NCI-H2107 treated with DMSO at 0.1 percent for 48 hours (cell line): Measurements from ENCODE around the gene RPTOR.
"Not testable (repeated sequence)": the region's sequence is repeated elsewhere in the genome, so short reads cannot be mapped to it uniquely, and the experiment has no call there.

Source experiments
- DNase-seq: peaks from one replicate; lab custom pipeline; 2025; ENCODE audit not compliant: unreplicated experiment; lab: John Stamatoyannopoulos, UW

RPTOR gene

GRCh38 chr17:80687839-80688238 is 143.2 kb downstream of the RPTOR start:
- no peak for DNase-seq

- DNase-seq: no peak
These were observed 144.5 kb downstream of the RPTOR start for GRCh38 chr17:80689129-80689619.

- no peak for DNase-seq
These were observed 147.1 kb downstream of the RPTOR start for GRCh38 chr17:80691784-80692183.

DNA sequence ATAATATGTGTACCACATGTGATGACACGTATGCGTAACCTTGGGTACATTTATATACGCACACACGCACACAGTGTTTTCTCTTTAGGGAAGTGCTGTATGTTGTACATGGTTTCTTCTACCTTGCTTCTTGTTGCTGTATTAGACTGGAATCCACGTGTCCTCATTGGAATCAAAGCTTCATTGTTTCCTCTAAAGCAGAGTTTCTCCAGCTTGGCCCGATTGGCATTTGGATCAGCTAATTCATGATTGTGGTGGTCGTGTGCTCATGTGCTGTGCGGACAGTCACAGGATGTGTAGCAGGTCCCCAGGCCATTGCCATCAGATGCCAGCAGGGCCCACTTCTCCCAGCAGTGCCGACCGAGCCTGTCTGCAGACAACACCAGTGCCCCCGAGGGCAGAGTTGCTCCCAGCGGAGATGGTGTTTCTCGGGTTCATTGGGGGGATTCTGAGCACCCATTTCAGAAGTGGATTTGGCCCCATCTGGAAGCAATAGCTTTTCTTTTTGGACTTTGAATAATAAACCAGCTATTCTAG is 148.4 kb downstream of the RPTOR start:
- DNase-seq: no peak

- DNase-seq: no peak
These were observed 148.9 kb downstream of the RPTOR start for GRCh38 chr17:80693511-80693910.

DNA sequence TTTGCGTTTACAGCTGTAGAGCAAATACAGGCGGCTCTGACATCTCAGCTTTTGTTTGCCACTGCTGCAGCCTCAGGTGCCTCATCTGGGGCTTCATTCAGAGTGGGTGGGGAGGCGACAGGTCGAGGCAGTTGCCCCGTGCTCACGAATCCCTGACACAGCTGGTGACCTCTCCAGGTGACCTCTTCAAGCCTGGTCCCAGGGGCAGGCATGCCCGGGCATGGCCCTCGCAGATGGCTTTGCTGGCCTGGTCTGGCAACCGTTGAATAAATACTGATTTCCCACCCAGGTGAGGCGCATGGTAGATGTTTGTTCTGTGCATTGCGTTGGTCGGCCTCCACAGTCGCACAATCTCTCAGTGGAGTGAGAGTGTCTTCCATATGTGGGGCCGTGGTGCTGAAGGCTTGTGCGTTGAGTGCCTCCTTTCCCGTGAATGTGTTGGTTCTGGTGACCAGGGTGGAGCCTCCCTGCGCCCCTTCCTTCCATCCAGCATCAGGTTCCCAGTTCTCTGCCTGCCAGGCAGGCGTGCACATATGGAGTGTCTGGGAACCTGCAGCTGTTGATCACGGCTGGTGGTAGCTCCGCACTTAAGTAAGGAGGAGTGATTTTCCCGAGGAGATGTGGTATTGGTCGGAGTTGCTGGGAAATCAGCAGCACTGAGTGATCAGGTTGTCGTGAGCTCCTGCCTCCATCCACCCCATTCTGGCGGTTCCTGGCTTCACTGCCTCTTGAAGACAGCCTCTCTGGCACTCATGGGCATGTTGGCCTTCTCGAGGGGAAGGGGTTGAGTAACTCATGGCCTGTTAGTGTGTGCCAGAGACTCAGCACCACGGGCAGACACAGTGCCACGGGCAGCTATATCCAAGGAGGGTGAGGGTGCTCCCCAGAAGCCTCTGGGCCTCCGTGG is 149.7 kb downstream of the RPTOR start:
- no peak for DNase-seq

- DNase-seq: no peak
These were observed 150.6 kb downstream of the RPTOR start for GRCh38 chr17:80694992-80695912.

GRCh38 chr17:80695979-80696378 is 151.3 kb downstream of the RPTOR start:
- no peak for DNase-seq

- no peak for DNase-seq
These were observed 151.8 kb downstream of the RPTOR start for GRCh38 chr17:80696456-80696855.

GRCh38 chr17:80696964-80697363 is 152.3 kb downstream of the RPTOR start:
- no peak for DNase-seq

- DNase-seq: no peak
These were observed 153.7 kb downstream of the RPTOR start for GRCh38 chr17:80698297-80698696.

DNA sequence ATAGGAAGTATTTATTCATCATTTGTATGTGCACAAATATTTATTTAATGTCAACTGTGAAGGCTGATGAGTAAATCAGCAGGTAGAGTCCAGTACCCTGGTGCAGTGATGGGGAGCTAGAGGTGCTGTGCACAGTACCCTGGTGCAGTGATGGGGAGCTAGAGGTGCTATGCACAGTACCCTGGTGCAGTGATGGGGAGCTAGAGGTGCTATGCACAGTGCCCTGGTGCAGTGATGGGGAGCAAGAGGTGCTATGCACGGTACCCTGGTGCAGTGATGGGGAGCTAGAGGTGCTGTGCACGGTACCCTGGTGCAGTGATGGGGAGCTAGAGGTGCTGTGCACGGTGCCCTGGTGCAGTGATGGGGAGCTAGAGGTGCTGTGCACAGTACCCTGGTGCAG is 154.6 kb downstream of the RPTOR start:
- not testable (repeated sequence) for DNase-seq

DNA sequence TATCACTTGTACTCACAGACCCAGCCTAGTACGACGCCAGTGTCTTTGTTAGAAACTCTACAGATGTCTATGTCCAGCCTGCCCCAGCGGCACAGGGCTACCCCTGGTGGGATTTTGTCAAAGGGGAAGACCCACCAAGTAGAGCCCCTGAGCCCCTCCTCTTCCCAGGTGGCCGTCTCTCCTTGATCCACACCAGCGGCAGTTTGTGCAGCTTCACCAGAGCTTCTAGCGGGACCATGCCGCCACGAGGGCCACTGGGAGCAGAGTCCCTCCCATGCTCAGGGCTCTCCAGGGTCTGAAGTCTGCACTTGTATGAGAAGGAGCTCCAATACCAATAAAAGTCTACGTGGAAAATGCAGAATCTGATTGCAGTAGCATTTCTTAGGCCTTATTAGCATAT is 157.1 kb downstream of the RPTOR start:
- no peak for DNase-seq

GRCh38 chr17:80702315-80703141 is 157.9 kb downstream of the RPTOR start:
- no peak for DNase-seq

- no peak for DNase-seq
These were observed 158.5 kb downstream of the RPTOR start for GRCh38 chr17:80703142-80703478.

DNA sequence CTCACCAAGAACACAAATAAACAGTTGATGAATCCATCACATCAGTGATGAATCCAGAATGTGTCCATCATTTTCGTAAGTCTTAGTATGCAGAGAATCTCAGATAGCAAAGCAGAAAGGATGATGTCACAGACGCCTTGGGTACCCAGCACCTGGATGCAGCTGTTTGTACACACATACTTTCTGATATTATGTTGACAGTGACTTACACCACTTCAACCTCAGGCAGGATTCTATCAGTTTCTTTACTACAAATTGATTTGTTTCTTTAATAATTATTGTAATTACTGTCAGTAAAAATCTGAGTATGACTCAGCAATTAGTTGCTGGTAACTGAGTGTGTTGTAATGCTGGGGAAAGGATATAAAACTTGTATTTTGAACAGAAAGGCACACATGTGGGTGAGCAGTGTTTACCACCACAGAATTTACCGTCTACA is 159.8 kb downstream of the RPTOR start:
- no peak for DNase-seq

- DNase-seq: no peak
These were observed 160.3 kb downstream of the RPTOR start for GRCh38 chr17:80704894-80705293.

DNA sequence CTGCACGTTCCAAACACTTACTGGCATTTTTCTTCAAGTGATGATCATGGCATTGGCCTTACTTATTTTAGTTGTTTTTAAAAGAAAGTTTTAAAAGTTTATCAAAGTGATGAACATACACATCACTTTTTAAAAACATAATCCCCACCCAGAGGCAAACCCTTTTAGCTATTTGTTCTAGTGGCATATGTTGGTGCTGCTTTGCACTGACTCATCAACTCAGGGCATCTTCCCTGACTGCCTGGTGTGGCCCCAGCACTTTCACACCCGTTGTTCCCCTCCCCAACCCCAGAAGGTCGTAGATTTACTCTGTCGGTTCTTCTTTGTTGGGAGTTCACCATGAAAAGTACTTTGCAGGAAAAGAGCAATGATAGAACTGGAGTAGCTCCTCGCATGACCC is 161.3 kb downstream of the RPTOR start:
- DNase-seq: no peak

- no peak for DNase-seq
These were observed 161.8 kb downstream of the RPTOR start for GRCh38 chr17:80706463-80706867.

DNA sequence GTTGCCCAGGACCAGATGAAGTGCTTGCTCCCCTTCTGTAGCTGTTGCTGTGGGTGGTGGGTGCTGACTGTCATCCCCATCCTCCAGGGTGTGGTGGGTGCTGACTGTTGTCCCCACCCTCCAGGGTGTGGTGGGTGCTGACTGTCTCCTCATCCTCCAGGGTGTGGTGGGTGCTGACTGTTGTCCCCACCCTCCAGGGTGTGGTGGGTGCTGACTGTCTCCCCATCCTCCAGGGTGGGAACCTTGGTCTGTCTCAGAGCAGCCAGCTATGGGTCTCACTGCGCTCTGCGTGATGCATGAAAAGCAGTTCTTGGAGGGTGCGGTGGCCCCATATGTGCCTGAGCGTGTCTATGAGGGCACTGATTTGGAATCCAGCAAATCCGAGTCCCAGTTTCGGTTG is 163.8 kb downstream of the RPTOR start:
- no peak for DNase-seq
